Measurements from ENCODE around the gene AFF1. TPM values are rescaled to one million over a fixed set of nuclear protein-coding genes. Genes with fewer than 3 reads are reported as not detected.

Gene AFF1
- total and polyA plus RNA-seq, 2 of the 4 experiments (the other 2 are of a cell fraction): 7.0 to 9.6 TPM

DNA sequence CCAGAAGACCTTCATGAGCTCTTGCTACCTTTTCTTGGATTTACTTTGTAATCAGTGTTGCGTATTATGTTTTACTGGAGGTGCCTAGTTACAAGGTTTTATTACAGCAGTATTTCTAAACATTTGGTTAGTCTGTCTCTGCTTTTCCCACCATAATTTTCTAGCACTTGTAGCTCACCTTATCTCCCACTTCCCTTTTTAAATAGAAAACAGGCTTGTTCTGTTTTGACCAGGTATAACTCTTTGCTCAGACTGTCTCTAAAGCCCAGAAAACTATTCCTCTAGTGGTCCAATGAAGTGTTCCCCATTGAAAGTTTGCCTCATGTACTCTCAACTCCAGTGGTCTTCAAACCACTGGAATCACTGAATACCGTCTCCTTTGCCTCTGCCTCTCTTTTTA is 43.9 kb downstream of the AFF1 start:
- Histone ChIP-seq H3K27me3 (ENCODE audit: control insufficient read depth, insufficient read depth, low read length) (no peaks in the 10 kb centered on the region), H3K4me2 (ENCODE audit: low read depth, low read length) (no peak overlapping the region), H3K9me3 (ENCODE audit: control insufficient read depth, insufficient read depth, low read length) (no peaks in the 10 kb centered on the region), H2BK20ac (ENCODE audit: low read depth, low read length) (no peak overlapping the region), H3K14ac (replicated peaks; ENCODE audit: low read depth, low read length) (no peak overlapping the region), H3K9me1 (ENCODE audit: insufficient read depth, low read length) (no peaks in the 10 kb centered on the region; the same call in 1 of the 2 replicates), H4K5ac (ENCODE audit: low read depth, low read length) (no peak overlapping the region), H3K79me1 (ENCODE audit: low read depth in 1 of 2, low read length in 2 of 2) (peaks cover 18 to 20% of the 10 kb centered on the region in 2 experiments), H3K23ac (ENCODE audit: low read depth, low read length) (no peak overlapping the region), H2AK5ac (ENCODE audit: low read depth, low read length) (no peak overlapping the region), H2BK120ac (ENCODE audit: low read depth, low read length) (no peak overlapping the region), H4K91ac (ENCODE audit: insufficient read depth, low read depth, low read length) (no peak overlapping the region), H2AFZ (replicated peaks; ENCODE audit: low read length, poor library complexity) (no peak overlapping the region), H3K4me3 (ENCODE audit: insufficient read depth, low read depth, low read length) (no peak overlapping the region), H2BK15ac (ENCODE audit: low read depth, low read length) (no peak overlapping the region), H4K8ac (ENCODE audit: low read depth in 2 of 2, low read length in 2 of 2) (no peak overlapping the region), H4K20me1 (ENCODE audit: insufficient read depth, low read length) (no peaks in the 10 kb centered on the region), H3K9ac (ENCODE audit: low read depth, low read length) (no peak overlapping the region), H3K36me3 (ENCODE audit: control insufficient read depth, insufficient read depth, low read length) (no peaks in the 10 kb centered on the region), H3K18ac (ENCODE audit: low read depth, low read length) (no peak overlapping the region), H3K4me1 (ENCODE audit: control insufficient read depth, insufficient read depth, low read length) (no peaks in the 10 kb centered on the region; the same call in 1 of the 2 replicates), H2AK9ac (replicated peaks; ENCODE audit: low read depth, low read length, poor library complexity) (no peak overlapping the region), H2BK5ac (ENCODE audit: low read depth, low read length, poor library complexity, severe bottlenecking) (no peak overlapping the region), H3K27ac (ENCODE audit: insufficient read depth, low read length) (no peak overlapping the region), H3K4ac (ENCODE audit: low read depth, low read length) (no peak overlapping the region), H3K56ac (ENCODE audit: extremely low read depth, insufficient read depth, low read length) (no peak overlapping the region)
- in situ Hi-C loops (cut with MboI; ENCODE audit: low sequenced_read_pairs) (no loop called here), intact Hi-C loops (cut with micrococcal nuclease) (no loop called here), dilution Hi-C loops (cut with HindIII; ENCODE audit: low sequenced_read_pairs, unreplicated experiment) (no loop called here)
- CTCF ChIA-PET: no interaction called here
- no TSS peak for BruUV-seq (replicated peaks)
- DNase-seq (no peak), ATAC-seq (ENCODE audit: low read depth) (no peak)
- TF ChIP-seq, protein P1, sequence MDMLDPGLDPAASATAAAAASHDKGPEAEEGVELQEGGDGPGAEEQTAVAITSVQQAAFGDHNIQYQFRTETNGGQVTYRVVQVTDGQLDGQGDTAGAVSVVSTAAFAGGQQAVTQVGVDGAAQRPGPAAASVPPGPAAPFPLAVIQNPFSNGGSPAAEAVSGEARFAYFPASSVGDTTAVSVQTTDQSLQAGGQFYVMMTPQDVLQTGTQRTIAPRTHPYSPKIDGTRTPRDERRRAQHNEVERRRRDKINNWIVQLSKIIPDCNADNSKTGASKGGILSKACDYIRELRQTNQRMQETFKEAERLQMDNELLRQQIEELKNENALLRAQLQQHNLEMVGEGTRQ (IDR thresholded peaks at IDR 0.05; ENCODE audit: low read depth, low read length): no peak
- TF ChIP-seq, protein P2, sequence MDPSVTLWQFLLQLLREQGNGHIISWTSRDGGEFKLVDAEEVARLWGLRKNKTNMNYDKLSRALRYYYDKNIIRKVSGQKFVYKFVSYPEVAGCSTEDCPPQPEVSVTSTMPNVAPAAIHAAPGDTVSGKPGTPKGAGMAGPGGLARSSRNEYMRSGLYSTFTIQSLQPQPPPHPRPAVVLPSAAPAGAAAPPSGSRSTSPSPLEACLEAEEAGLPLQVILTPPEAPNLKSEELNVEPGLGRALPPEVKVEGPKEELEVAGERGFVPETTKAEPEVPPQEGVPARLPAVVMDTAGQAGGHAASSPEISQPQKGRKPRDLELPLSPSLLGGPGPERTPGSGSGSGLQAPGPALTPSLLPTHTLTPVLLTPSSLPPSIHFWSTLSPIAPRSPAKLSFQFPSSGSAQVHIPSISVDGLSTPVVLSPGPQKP (IDR thresholded peaks at IDR 0.05; ENCODE audit: borderline replicate concordance, low read depth, low read length): no peak
- TF ChIP-seq, protein P3, sequence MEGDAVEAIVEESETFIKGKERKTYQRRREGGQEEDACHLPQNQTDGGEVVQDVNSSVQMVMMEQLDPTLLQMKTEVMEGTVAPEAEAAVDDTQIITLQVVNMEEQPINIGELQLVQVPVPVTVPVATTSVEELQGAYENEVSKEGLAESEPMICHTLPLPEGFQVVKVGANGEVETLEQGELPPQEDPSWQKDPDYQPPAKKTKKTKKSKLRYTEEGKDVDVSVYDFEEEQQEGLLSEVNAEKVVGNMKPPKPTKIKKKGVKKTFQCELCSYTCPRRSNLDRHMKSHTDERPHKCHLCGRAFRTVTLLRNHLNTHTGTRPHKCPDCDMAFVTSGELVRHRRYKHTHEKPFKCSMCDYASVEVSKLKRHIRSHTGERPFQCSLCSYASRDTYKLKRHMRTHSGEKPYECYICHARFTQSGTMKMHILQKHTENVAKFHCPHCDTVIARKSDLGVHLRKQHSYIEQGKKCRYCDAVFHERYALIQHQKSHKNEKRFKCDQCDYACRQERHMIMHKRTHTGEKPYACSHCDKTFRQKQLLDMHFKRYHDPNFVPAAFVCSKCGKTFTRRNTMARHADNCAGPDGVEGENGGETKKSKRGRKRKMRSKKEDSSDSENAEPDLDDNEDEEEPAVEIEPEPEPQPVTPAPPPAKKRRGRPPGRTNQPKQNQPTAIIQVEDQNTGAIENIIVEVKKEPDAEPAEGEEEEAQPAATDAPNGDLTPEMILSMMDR (conservative IDR thresholded peaks at IDR 0.05; ENCODE audit: low read depth, low read length): no peak
- TF ChIP-seq MAFK (IDR thresholded peaks at IDR 0.05; ENCODE audit: low read depth, low read length): no peak
- TF ChIP-seq CEBPB (IDR thresholded peaks at IDR 0.05; ENCODE audit: low read depth, low read length): no peak
- no peak for TF ChIP-seq POLR2A (IDR thresholded peaks at IDR 0.05; ENCODE audit: low read depth, low read length)
- TF ChIP-seq SMC3 (IDR thresholded peaks at IDR 0.05; ENCODE audit: low read depth, low read length): no peak
- TF ChIP-seq MXI1 (IDR thresholded peaks at IDR 0.05; ENCODE audit: borderline replicate concordance, low read depth, low read length): no peak
- TF ChIP-seq RCOR1 (IDR thresholded peaks at IDR 0.05; ENCODE audit: insufficient replicate concordance, low read length): no peak
- TF ChIP-seq CHD1 (IDR thresholded peaks at IDR 0.05; ENCODE audit: low read depth, low read length): no peak
- no peak for TF ChIP-seq NFE2L2 (IDR thresholded peaks at IDR 0.05; ENCODE audit: low read depth, low read length)
- TF ChIP-seq RFX5 (IDR thresholded peaks at IDR 0.05; ENCODE audit: low read depth, low read length): no peak
- no peak for TF ChIP-seq FOS (IDR thresholded peaks at IDR 0.05; ENCODE audit: low read depth, low read length)
- no peak for TF ChIP-seq MAZ (IDR thresholded peaks at IDR 0.05; ENCODE audit: borderline replicate concordance, low read depth, low read length)
- no peak for TF ChIP-seq BHLHE40 (IDR thresholded peaks at IDR 0.05; ENCODE audit: low read depth, low read length)
- TF ChIP-seq RAD21 (IDR thresholded peaks at IDR 0.05; ENCODE audit: low read length): no peak
- 100% methylated on average over 1 of the region's 2 CpGs; no CpG with 5 or more reads in 1 of the 2 experiments for WGBS, 2 experiments (ENCODE audit: extremely low coverage in 2 of 2, insufficient read length in 1 of 2)
- POLR2A ChIA-PET (ENCODE audit: unreplicated experiment): no interaction called here

Measured in IMR-90 (cell line).